Fibroblast of mammary gland (primary cell): ENCODE results near the gene KIF16B.
"Not testable (repeated sequence)": the region's sequence is repeated elsewhere in the genome, so short reads cannot be mapped to it uniquely, and the experiment has no call there.

Source experiments
- DNase-seq: peaks from one replicate; pipeline ENCODE4 v3.0.0-alpha.2; 2010; ENCODE audit warnings: low read depth
- H3K4me3 ChIP-seq: 2 replicates; pipeline ENCODE4 v1.5.1; 2011; ENCODE audit warnings: low read depth, mild to moderate bottlenecking, low read length, moderate library complexity; ENCODE audit not compliant: control insufficient read depth
- CTCF ChIP-seq: conservative IDR thresholded peaks from 2 replicates; pipeline ENCODE4 v1.5.1; 2011; ENCODE audit warnings: low read depth, low read length, inconsistent platforms; ENCODE audit not compliant: control insufficient read depth, insufficient read depth

Gene KIF16B

GRCh38 chr20:16566080-16566479 is 7.2 kb downstream of the KIF16B start:
- DNase-seq = no peak

GRCh38 chr20:16564079-16564478 is 9.2 kb downstream of the KIF16B start:
- H3K4me3 ChIP-seq, DNase-seq: not testable (repeated sequence)

More at GRCh38 chr20:16566080-16566479, 7.2 kb downstream of the KIF16B start:
- H3K4me3 ChIP-seq = no peak overlapping the region
- no peak for TF ChIP-seq CTCF

GRCh38 chr20:16563066-16563806 is 10.0 kb downstream of the KIF16B start:
- DNase-seq = no peak
- no peak for TF ChIP-seq CTCF

GRCh38 chr20:16562259-16562658 is 11.0 kb downstream of the KIF16B start:
- no peak for TF ChIP-seq CTCF

More at GRCh38 chr20:16563066-16563806, 10.0 kb downstream of the KIF16B start:
- H3K4me3 ChIP-seq = no peak overlapping the region

GRCh38 chr20:16560661-16561060 is 12.6 kb downstream of the KIF16B start:
- no peak for TF ChIP-seq CTCF
- H3K4me3 ChIP-seq = no peak overlapping the region
- DNase-seq = no peak

More at GRCh38 chr20:16562259-16562658, 11.0 kb downstream of the KIF16B start:
- no peak for DNase-seq
- H3K4me3 ChIP-seq = no peak overlapping the region

- no peak for DNase-seq
- TF ChIP-seq CTCF = no peak
- H3K4me3 ChIP-seq = no peak overlapping the region
Observed at GRCh38 chr20:16560216-16560615, 13.0 kb downstream of the KIF16B start.

- no peak overlapping the region for H3K4me3 ChIP-seq
- DNase-seq = peak; percentile 96
- TF ChIP-seq CTCF = no peak
Observed at GRCh38 chr20:16556301-16556700, 16.9 kb downstream of the KIF16B start.
